GM18507 (cell line): ENCODE data around the gene PCGF6.
"Not testable (repeated sequence)": the region's sequence is repeated elsewhere in the genome, so short reads cannot be mapped to it uniquely, and the experiment has no call there.

Experiments
- DNase-seq: peaks from one replicate; pipeline ENCODE4 v3.0.0; 2011; ENCODE audit warnings: low read depth; ENCODE audit not compliant: insufficient read length; ENCODE audit errors: extremely low spot score
- FAIRE-seq: peaks from 2 replicates; lab custom pipeline; 2011; peaks lifted over from hg19 to GRCh38; lab: Jason Lieb, UNC

Gene PCGF6

GRCh38 chr10:103265717-103266329, 85.1 kb downstream of the PCGF6 start:
- FAIRE-seq = no peak
- no peak for DNase-seq

GRCh38 chr10:103262229-103262628, 88.7 kb downstream of the PCGF6 start:
- no peak for DNase-seq

GRCh38 chr10:103259989-103260388, 91.0 kb downstream of the PCGF6 start:
- DNase-seq (no peak), FAIRE-seq (no peak)

More at GRCh38 chr10:103262229-103262628, 88.7 kb downstream of the PCGF6 start:
- FAIRE-seq = no peak

- not testable (repeated sequence) for FAIRE-seq, DNase-seq
Measured at GRCh38 chr10:103258928-103259327, 92.0 kb downstream of the PCGF6 start.

GRCh38 chr10:103257812-103258211, 93.1 kb downstream of the PCGF6 start:
- no peak for DNase-seq
- FAIRE-seq = no peak

- no peak for FAIRE-seq
Measured at GRCh38 chr10:103256613-103257012, 94.3 kb downstream of the PCGF6 start.

GRCh38 chr10:103254538-103255325, 96.2 kb downstream of the PCGF6 start:
- FAIRE-seq = no peak
- no peak for DNase-seq

More at GRCh38 chr10:103256613-103257012, 94.3 kb downstream of the PCGF6 start:
- no peak for DNase-seq

GRCh38 chr10:103254113-103254512, 96.8 kb downstream of the PCGF6 start:
- FAIRE-seq = no peak

More at GRCh38 chr10:103254113-103254512, 96.8 kb downstream of the PCGF6 start:
- no peak for DNase-seq
